ENCODE results near the gene NRDE2.
A peak's percentile ranks its signal among the peaks of the same experiment; 100 is the strongest.

Gene NRDE2

GRCh38 chr14:90268420-90268819, 63.3 kb downstream of the NRDE2 start:
- Histone ChIP-seq H3K27me3 (no peaks in the 10 kb centered on the region), H3K4me3 (no peak overlapping the region), H3K4me1 (peaks cover 0 to 8% (median under 1%) of the 10 kb centered on the region in 4 donors), H3K36me3 (peaks cover 90 to 96% (median 92%) of the 10 kb centered on the region in 3 donors), H3K27ac (no peak overlapping the region), H3K9me3 (no peaks in the 10 kb centered on the region)
- DNase-seq, result no peak
- intact Hi-C loops (cut with DNase I; ENCODE audit: low total_unique reads), result no loop called here
- TF ChIP-seq CTCF (IDR thresholded peaks at IDR 0.05), result no peak

GRCh38 chr14:90266441-90267154, 65.1 kb downstream of the NRDE2 start:
- DNase-seq, result no peak
- Histone ChIP-seq H3K27ac (no peak overlapping the region), H3K9me3 (no peaks in the 10 kb centered on the region), H3K4me3 (no peak overlapping the region), H3K4me1 (no peaks in the 10 kb centered on the region), H3K27me3 (no peaks in the 10 kb centered on the region), H3K36me3 (peaks cover 87 to 95% (median 93%) of the 10 kb centered on the region in 3 donors)
- TF ChIP-seq CTCF (IDR thresholded peaks at IDR 0.05), result no peak
- intact Hi-C loops (cut with DNase I; ENCODE audit: low total_unique reads), result no loop called here

GRCh38 chr14:90263748-90264449, 67.8 kb downstream of the NRDE2 start:
- Histone ChIP-seq H3K9me3 (no peaks in the 10 kb centered on the region), H3K27me3 (no peaks in the 10 kb centered on the region), H3K4me3 (no peak overlapping the region), H3K36me3 (peaks cover 87 to 93% (median 87%) of the 10 kb centered on the region in 3 donors), H3K27ac (no peak overlapping the region), H3K4me1 (peaks cover 0 to 3% (median 0%) of the 10 kb centered on the region in 4 donors)
- intact Hi-C loops (cut with DNase I; ENCODE audit: low total_unique reads), result no loop called here
- no peak for DNase-seq
- TF ChIP-seq CTCF (IDR thresholded peaks at IDR 0.05), result no peak

- Histone ChIP-seq H3K27ac (peak within 1 kb of the TSS; percentile 85 to 91), H3K27me3 (no peaks in the 10 kb centered on the region), H3K4me3 (peak within 1 kb of the TSS; percentile 91 to 95), H3K9me3 (no peaks in the 10 kb centered on the region), H3K36me3 (peaks cover 18 to 26% (median 25%) of the 10 kb centered on the region in 3 donors), H3K4me1 (peaks cover 0 to 25% (median 15%) of the 10 kb centered on the region in 4 donors)
- peak in 1 of 2 experiments; percentile 24 for TF ChIP-seq CTCF (IDR thresholded peaks at IDR 0.05)
- intact Hi-C loops (cut with DNase I; ENCODE audit: low total_unique reads), result no loop called here
- DNase-seq, result peak; percentile 88 to 94
Observed at GRCh38 chr14:90256354-90257131, 75.2 kb downstream of the NRDE2 start, which contains the start of gene PSMC1. Gene PSMC1 (plus strand): TSS chr14:90256553. CDS start chr14:90256598, 45 bp downstream.

GRCh38 chr14:90255871-90256270, 75.9 kb downstream of the NRDE2 start:
- intact Hi-C loops (cut with DNase I; ENCODE audit: low total_unique reads), result no loop called here
- peak overlapping the region; percentile 85 to 91 for H3K27ac ChIP-seq

More at GRCh38 chr14:90255871-90256270, 75.9 kb downstream of the NRDE2 start:
- peaks cover 12 to 20% (median 19%) of the 10 kb centered on the region in 3 donors for H3K36me3 ChIP-seq
- DNase-seq, result no peak
- H3K4me3 ChIP-seq, result peak overlapping the region; percentile 91 to 95
- no peaks in the 10 kb centered on the region for H3K9me3 ChIP-seq
- H3K4me1 ChIP-seq, result peaks cover 0 to 25% (median 15%) of the 10 kb centered on the region in 4 donors
- TF ChIP-seq CTCF (IDR thresholded peaks at IDR 0.05), result no peak
- no peaks in the 10 kb centered on the region for H3K27me3 ChIP-seq

Measured in tibial artery (tissue), 4 donors.